Tibial nerve (tissue), 4 donors: Measurements from ENCODE around the gene CAPN13.

Experiments
- CTCF ChIP-seq, 5 experiments: fragments of 200-600 bp in 3 of 5; fragments of 450-650 bp in 2 of 5; sonication (generic) in 3 of 5; IDR thresholded peaks; one replicate each; pipeline ENCODE4 v1.5.1; 2016 to 2019; ENCODE audit warnings: antibody characterized with exemption in 5 of 5, mild to moderate bottlenecking in 3 of 5, moderate library complexity in 2 of 5
- EP300 ChIP-seq, 2 donors: sonication (generic); formaldehyde crosslinking; IDR thresholded peaks; one replicate each; pipeline ENCODE4 v1.6.1; 2017; ENCODE audit warnings: antibody characterized with exemption in 2 of 2, mild to moderate bottlenecking in 1 of 2
- POLR2A ChIP-seq, 2 donors: fragments of 450-650 bp; IDR thresholded peaks; one replicate each; pipeline ENCODE4 v1.6.1; 2017; ENCODE audit warnings: antibody characterized with exemption in 2 of 2, mild to moderate bottlenecking in 2 of 2, moderate library complexity in 2 of 2

GRCh38 chr2:30730736-30731647, 76.3 kb downstream of the CAPN13 start:
- TF ChIP-seq CTCF (IDR thresholded peaks at IDR 0.05) (no peak), EP300 (IDR thresholded peaks at IDR 0.05) (no peak), POLR2A (IDR thresholded peaks at IDR 0.05) (no peak)
